HFF-Myc (cell line): ENCODE data around the gene SLAIN2.

ENCODE experiments used
- DNase-seq: peaks from one replicate; pipeline ENCODE4 v3.0.0-alpha.2; 2011; ENCODE audit warnings: low read depth; ENCODE audit errors: extremely low read depth
- H3K4me3 ChIP-seq: replicated peaks from 2 replicates; pipeline ENCODE4 v1.5.1; 2011; ENCODE audit warnings: low read depth, mild to moderate bottlenecking, control low read depth, low read length
- CTCF ChIP-seq: IDR thresholded peaks from 2 replicates; pipeline ENCODE4 v1.5.1; 2012; ENCODE audit warnings: mild to moderate bottlenecking, low read depth, low read length, control low read depth; ENCODE audit errors: missing control alignments

SLAIN2 gene

GRCh38 chr4:48334236-48334635 lies 7.1 kb upstream of the SLAIN2 start:
- DNase-seq = no peak
- H3K4me3 ChIP-seq = no peak overlapping the region
- TF ChIP-seq CTCF = no peak

GRCh38 chr4:48334900-48335384 lies 6.4 kb upstream of the SLAIN2 start:
- TF ChIP-seq CTCF = no peak
- no peak overlapping the region for H3K4me3 ChIP-seq
- no peak for DNase-seq

- no peak overlapping the region for H3K4me3 ChIP-seq
- no peak for DNase-seq
- TF ChIP-seq CTCF = no peak
Measured at GRCh38 chr4:48336146-48336870, 5.0 kb upstream of the SLAIN2 start.

GRCh38 chr4:48337731-48338130 lies 3.6 kb upstream of the SLAIN2 start:
- H3K4me3 ChIP-seq = no peak overlapping the region
- no peak for TF ChIP-seq CTCF
- DNase-seq = no peak

GRCh38 chr4:48339642-48340041 lies 1.7 kb upstream of the SLAIN2 start:
- no peak for DNase-seq
- no peak overlapping the region for H3K4me3 ChIP-seq
- TF ChIP-seq CTCF = no peak

- peak; percentile 37 for DNase-seq
- H3K4me3 ChIP-seq = peak overlapping the region; percentile 54
- TF ChIP-seq CTCF = no peak
Measured at GRCh38 chr4:48340276-48340964, 909 bp upstream of the SLAIN2 start.
